Measurements from ENCODE around the gene GALNT1.

GRCh38 chr18:35710581-35710980 lies 129.0 kb downstream of the GALNT1 start:
- TF ChIP-seq CTCF (IDR thresholded peaks at IDR 0.05) (no peak), POLR2AphosphoS5 (IDR thresholded peaks at IDR 0.05) (no peak), POLR2A (IDR thresholded peaks at IDR 0.05) (no peak)

Measured in prostate gland (tissue), 2 donors.